Astrocyte (in vitro differentiated cells and primary cell): ENCODE results near the gene ACSM6. TPM values are rescaled to one million over a fixed set of nuclear protein-coding genes. Genes with fewer than 3 reads are reported as not detected.

Experiments used
- DNase-seq: peaks from one replicate; pipeline ENCODE4 v3.0.0-alpha.2; 2010; ENCODE audit warnings: low read depth
- FAIRE-seq: peaks from 2 replicates; lab custom pipeline; 2011; peaks lifted over from hg19 to GRCh38; lab: Jason Lieb, UNC
- H2AFZ ChIP-seq: 2 replicates; pipeline ENCODE4 v1.6.0; 2012; ENCODE audit warnings: low read depth, low read length, inconsistent platforms
- H3K27ac ChIP-seq: 2 replicates; pipeline ENCODE4 v1.5.1; 2011; ENCODE audit warnings: low read depth, low read length, inconsistent platforms
- H3K27me3 ChIP-seq: 2 replicates; pipeline ENCODE4 v1.6.0; 2011; ENCODE audit warnings: low read length, inconsistent platforms; ENCODE audit not compliant: insufficient read depth
- H3K36me3 ChIP-seq: 2 replicates; pipeline ENCODE4 v1.5.1; 2011; ENCODE audit warnings: low read length, inconsistent platforms; ENCODE audit not compliant: insufficient read depth
- H3K4me1 ChIP-seq: 2 replicates; pipeline ENCODE4 v1.5.1; 2011; ENCODE audit warnings: low read length, inconsistent platforms; ENCODE audit not compliant: insufficient read depth
- H3K4me2 ChIP-seq: 2 replicates; pipeline ENCODE4 v1.6.0; 2012; ENCODE audit warnings: low read length, inconsistent platforms
- H3K4me3 ChIP-seq: 2 replicates; pipeline ENCODE4 v1.5.1; 2011; ENCODE audit warnings: low read depth, mild to moderate bottlenecking, low read length, inconsistent platforms; ENCODE audit not compliant: insufficient read depth
- H3K79me2 ChIP-seq: 2 replicates; pipeline ENCODE4 v1.6.0; 2012; ENCODE audit warnings: mild to moderate bottlenecking, low read length, inconsistent platforms; ENCODE audit not compliant: insufficient read depth
- H3K9ac ChIP-seq: 2 replicates; pipeline ENCODE4 v1.6.0; 2012; ENCODE audit warnings: mild to moderate bottlenecking, low read length, inconsistent platforms
- H3K9me3 ChIP-seq: 2 replicates; pipeline ENCODE4 v1.5.1; 2012; ENCODE audit warnings: low read depth, mild to moderate bottlenecking, low read length, inconsistent platforms; ENCODE audit not compliant: insufficient read depth
- H4K20me1 ChIP-seq: 2 replicates; pipeline ENCODE4 v1.6.0; 2012; ENCODE audit warnings: low read length, inconsistent platforms; ENCODE audit not compliant: insufficient read depth
- H3K27ac Mint-ChIP-seq: one replicate; pipeline ENCODE4 v1.8.0; 2021; ENCODE audit warnings: mild to moderate bottlenecking, mixed read lengths; ENCODE audit not compliant: unreplicated experiment
- H3K27me3 Mint-ChIP-seq: one replicate; pipeline ENCODE4 v1.8.0; 2021; ENCODE audit warnings: low read depth, mixed read lengths; ENCODE audit not compliant: unreplicated experiment
- H3K36me3 Mint-ChIP-seq: one replicate; pipeline ENCODE4 v1.8.0; 2021; ENCODE audit warnings: low read depth, mixed read lengths; ENCODE audit not compliant: unreplicated experiment
- H3K4me1 Mint-ChIP-seq: one replicate; pipeline ENCODE4 v1.8.0; 2021; ENCODE audit warnings: low read depth, mixed read lengths; ENCODE audit not compliant: unreplicated experiment
- H3K4me3 Mint-ChIP-seq: one replicate; pipeline ENCODE4 v1.8.0; 2021; ENCODE audit warnings: mild to moderate bottlenecking, moderate library complexity, mixed read lengths; ENCODE audit not compliant: unreplicated experiment
- H3K9me3 Mint-ChIP-seq: one replicate; pipeline ENCODE4 v1.8.0; 2021; ENCODE audit warnings: mild to moderate bottlenecking, mixed read lengths; ENCODE audit not compliant: unreplicated experiment
- EZH2 ChIP-seq: IDR thresholded peaks from 2 replicates; pipeline ENCODE4 v1.6.1; 2012; ENCODE audit warnings: mild to moderate bottlenecking, low read length, inconsistent platforms; ENCODE audit not compliant: insufficient read depth
- total RNA-seq: library from RNA; stranded (reverse); gene quantifications from 2 replicates; pipeline ENCODE4 v1.2.1, GENCODE V29; 2021
- TF ChIP-seq, protein P1 (sequence below): IDR thresholded peaks from 2 replicates; pipeline ENCODE4 v1.5.1; 2011; ENCODE audit warnings: low read depth, mild to moderate bottlenecking, inconsistent platforms, low read length, moderate library complexity; ENCODE audit not compliant: insufficient read depth

ACSM6 gene
- total RNA-seq, 1 donor from 2014 or later = not detected

DNA sequence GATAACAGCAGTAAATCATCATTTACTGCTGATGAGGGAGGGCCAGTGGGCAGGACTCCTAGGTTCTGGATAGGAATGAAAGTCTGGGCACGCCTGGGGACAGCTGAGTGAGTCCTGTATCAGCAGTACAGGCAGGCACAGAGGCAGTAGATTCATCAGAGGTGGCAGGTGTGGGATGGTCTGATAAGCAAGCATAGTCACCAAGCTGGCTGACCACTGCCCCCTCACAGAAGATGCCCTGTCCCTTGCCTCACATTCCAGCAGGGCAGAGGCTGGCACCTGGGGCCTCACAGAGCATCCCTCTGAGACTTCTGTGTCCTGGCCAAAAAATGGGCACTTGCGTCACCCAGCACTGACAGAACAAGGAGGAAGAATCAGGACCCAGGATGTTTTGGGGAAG is 23.2 kb upstream of the ACSM6 start:
- Mint-ChIP-seq H3K4me1 (no peaks in the 10 kb centered on the region), H3K9me3 (peaks cover 6% of the 10 kb centered on the region), H3K27ac (no peak overlapping the region), H3K4me3 (no peak overlapping the region), H3K27me3 (no peaks in the 10 kb centered on the region), H3K36me3 (peaks cover 6% of the 10 kb centered on the region)
- no peak overlapping the region for H3K27ac ChIP-seq
- no peak overlapping the region for H3K4me3 ChIP-seq
- no peaks in the 10 kb centered on the region for H4K20me1 ChIP-seq
- H2AFZ ChIP-seq = no peak overlapping the region
- H3K36me3 ChIP-seq = no peaks in the 10 kb centered on the region
- no peaks in the 10 kb centered on the region for H3K9me3 ChIP-seq
- TF ChIP-seq EZH2 = no peak
- TF ChIP-seq, protein P1, sequence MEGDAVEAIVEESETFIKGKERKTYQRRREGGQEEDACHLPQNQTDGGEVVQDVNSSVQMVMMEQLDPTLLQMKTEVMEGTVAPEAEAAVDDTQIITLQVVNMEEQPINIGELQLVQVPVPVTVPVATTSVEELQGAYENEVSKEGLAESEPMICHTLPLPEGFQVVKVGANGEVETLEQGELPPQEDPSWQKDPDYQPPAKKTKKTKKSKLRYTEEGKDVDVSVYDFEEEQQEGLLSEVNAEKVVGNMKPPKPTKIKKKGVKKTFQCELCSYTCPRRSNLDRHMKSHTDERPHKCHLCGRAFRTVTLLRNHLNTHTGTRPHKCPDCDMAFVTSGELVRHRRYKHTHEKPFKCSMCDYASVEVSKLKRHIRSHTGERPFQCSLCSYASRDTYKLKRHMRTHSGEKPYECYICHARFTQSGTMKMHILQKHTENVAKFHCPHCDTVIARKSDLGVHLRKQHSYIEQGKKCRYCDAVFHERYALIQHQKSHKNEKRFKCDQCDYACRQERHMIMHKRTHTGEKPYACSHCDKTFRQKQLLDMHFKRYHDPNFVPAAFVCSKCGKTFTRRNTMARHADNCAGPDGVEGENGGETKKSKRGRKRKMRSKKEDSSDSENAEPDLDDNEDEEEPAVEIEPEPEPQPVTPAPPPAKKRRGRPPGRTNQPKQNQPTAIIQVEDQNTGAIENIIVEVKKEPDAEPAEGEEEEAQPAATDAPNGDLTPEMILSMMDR = no peak
- no peak overlapping the region for H3K9ac ChIP-seq
- no peaks in the 10 kb centered on the region for H3K27me3 ChIP-seq
- no peak for FAIRE-seq
- no peaks in the 10 kb centered on the region for H3K79me2 ChIP-seq
- H3K4me1 ChIP-seq = no peaks in the 10 kb centered on the region
- DNase-seq = no peak
- no peak overlapping the region for H3K4me2 ChIP-seq

DNA sequence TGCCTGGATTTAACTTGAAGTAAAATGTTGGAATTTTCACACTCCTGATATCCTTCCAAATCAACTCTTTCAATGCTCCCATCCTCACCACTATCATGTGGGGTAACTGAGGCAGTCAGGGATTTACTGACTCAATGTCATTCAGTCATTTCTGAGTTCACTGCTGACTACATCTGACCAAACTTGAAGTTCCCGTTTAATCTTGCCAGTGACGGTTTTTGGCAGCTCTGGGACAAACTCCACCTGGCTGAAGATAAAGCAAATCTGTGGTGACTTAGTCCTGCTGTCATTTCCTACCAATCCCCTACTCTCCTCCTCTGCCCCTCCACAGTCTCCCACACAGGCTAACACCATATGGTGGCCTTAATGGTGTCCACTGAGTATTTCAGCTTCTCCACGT is 22.7 kb upstream of the ACSM6 start:
- Histone ChIP-seq H2AFZ (no peak overlapping the region), H3K4me2 (no peak overlapping the region), H3K4me3 (no peak overlapping the region), H4K20me1 (no peaks in the 10 kb centered on the region), H3K36me3 (no peaks in the 10 kb centered on the region), H3K27ac (no peak overlapping the region), H3K9me3 (no peaks in the 10 kb centered on the region), H3K27me3 (no peaks in the 10 kb centered on the region), H3K79me2 (no peaks in the 10 kb centered on the region), H3K4me1 (no peaks in the 10 kb centered on the region), H3K9ac (no peak overlapping the region)
- no peaks in the 10 kb centered on the region for H3K4me1 Mint-ChIP-seq
- H3K27ac Mint-ChIP-seq = no peak overlapping the region
- H3K4me3 Mint-ChIP-seq = no peak overlapping the region
- H3K27me3 Mint-ChIP-seq = no peaks in the 10 kb centered on the region
- TF ChIP-seq EZH2 = no peak
- TF ChIP-seq, protein P1 = no peak
- peaks cover 6% of the 10 kb centered on the region for H3K36me3 Mint-ChIP-seq
- FAIRE-seq (no peak), DNase-seq (no peak)
- peaks cover 6% of the 10 kb centered on the region for H3K9me3 Mint-ChIP-seq

DNA sequence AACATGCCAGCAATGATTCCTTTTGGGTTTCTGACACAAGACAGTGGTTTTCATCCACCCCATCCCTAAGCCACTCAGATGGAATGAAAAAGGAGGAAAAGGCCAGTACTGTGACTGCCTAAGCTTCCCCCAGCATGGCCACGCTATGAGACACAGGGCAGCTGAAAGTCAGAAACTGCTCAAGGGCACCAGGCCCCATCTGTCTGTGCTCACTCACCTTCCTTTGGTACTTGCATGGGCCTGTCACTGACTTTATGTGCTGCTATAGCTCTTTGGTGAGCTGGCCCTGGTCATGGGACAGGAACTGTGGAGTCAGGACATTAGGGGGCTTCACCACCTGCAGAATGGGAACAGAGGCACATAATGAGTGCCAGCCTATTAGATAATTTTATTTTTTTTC is 21.2 kb upstream of the ACSM6 start:
- no peak for FAIRE-seq
- H3K27me3 Mint-ChIP-seq = no peaks in the 10 kb centered on the region

More for the DNA sequence above, 21.2 kb upstream of the ACSM6 start:
- no peaks in the 10 kb centered on the region for H3K36me3 ChIP-seq
- no peaks in the 10 kb centered on the region for H3K9me3 ChIP-seq
- H3K4me2 ChIP-seq = no peak overlapping the region
- peaks cover 4% of the 10 kb centered on the region for H3K9me3 Mint-ChIP-seq
- H3K9ac ChIP-seq = no peak overlapping the region
- H3K4me1 ChIP-seq = no peaks in the 10 kb centered on the region
- H3K4me3 ChIP-seq = no peak overlapping the region
- DNase-seq = no peak
- H3K36me3 Mint-ChIP-seq = peaks cover 6% of the 10 kb centered on the region
- TF ChIP-seq, protein P1 = no peak
- no peak for TF ChIP-seq EZH2
- no peak overlapping the region for H2AFZ ChIP-seq
- no peaks in the 10 kb centered on the region for H4K20me1 ChIP-seq
- H3K27me3 ChIP-seq = no peaks in the 10 kb centered on the region
- no peak overlapping the region for H3K27ac ChIP-seq
- no peak overlapping the region for H3K4me3 Mint-ChIP-seq
- no peak overlapping the region for H3K27ac Mint-ChIP-seq
- H3K4me1 Mint-ChIP-seq = no peaks in the 10 kb centered on the region
- no peaks in the 10 kb centered on the region for H3K79me2 ChIP-seq
